NCI-H345 treated with DMSO at 0.1 percent for 48 hours (cell line): Measurements from ENCODE around the gene CDCP1.
"Not testable (repeated sequence)": the region's sequence is repeated elsewhere in the genome, so short reads cannot be mapped to it uniquely, and the experiment has no call there.

Experiments
- DNase-seq: peaks from one replicate; lab custom pipeline; 2025; ENCODE audit not compliant: unreplicated experiment; lab: John Stamatoyannopoulos, UW

The CDCP1 gene

GRCh38 chr3:45060165-45060892 is 85.8 kb downstream of the CDCP1 start:
- DNase-seq, result no peak

- DNase-seq, result no peak
Observed at GRCh38 chr3:45059132-45059531, 87.0 kb downstream of the CDCP1 start.

GRCh38 chr3:45057557-45057956 is 88.6 kb downstream of the CDCP1 start:
- DNase-seq, result no peak

- peak; percentile 12 for DNase-seq
Observed at GRCh38 chr3:45056608-45057301, 89.4 kb downstream of the CDCP1 start.

- DNase-seq, result no peak
Observed at GRCh38 chr3:45055411-45056143, 90.6 kb downstream of the CDCP1 start.

- no peak for DNase-seq
Observed at GRCh38 chr3:45055032-45055410, 91.2 kb downstream of the CDCP1 start.

- no peak for DNase-seq
Observed at GRCh38 chr3:45054196-45054857, 91.9 kb downstream of the CDCP1 start.

GRCh38 chr3:45053805-45054195 is 92.4 kb downstream of the CDCP1 start:
- DNase-seq, result not testable (repeated sequence)

- no peak for DNase-seq
Observed at GRCh38 chr3:45051685-45052084, 94.5 kb downstream of the CDCP1 start.

- no peak for DNase-seq
Observed at GRCh38 chr3:45049807-45050206, 96.4 kb downstream of the CDCP1 start.

GRCh38 chr3:45048244-45048643 is 97.9 kb downstream of the CDCP1 start:
- no peak for DNase-seq

- no peak for DNase-seq
Observed at GRCh38 chr3:45043728-45044299, 102.4 kb downstream of the CDCP1 start.

GRCh38 chr3:45042162-45042561 is 104.0 kb downstream of the CDCP1 start:
- no peak for DNase-seq

- no peak for DNase-seq
Observed at GRCh38 chr3:45041666-45042065, 104.5 kb downstream of the CDCP1 start.

- DNase-seq, result peak; percentile 80
Observed at GRCh38 chr3:45037720-45038455, 108.3 kb downstream of the CDCP1 start.

- no peak for DNase-seq
Observed at GRCh38 chr3:45035441-45036301, 110.5 kb downstream of the CDCP1 start.

GRCh38 chr3:45034612-45035252 is 111.4 kb downstream of the CDCP1 start:
- DNase-seq, result no peak

- no peak for DNase-seq
Observed at GRCh38 chr3:45033791-45034190, 112.4 kb downstream of the CDCP1 start.
